Stomach (tissue), 4 donors: ENCODE results near the gene METTL25.

Experiments
- EP300 ChIP-seq: sonication (generic); formaldehyde crosslinking; IDR thresholded peaks from one replicate; pipeline ENCODE4 v1.6.1; 2017; ENCODE audit warnings: antibody characterized with exemption
- POLR2A ChIP-seq, 4 donors: fragments of 450-650 bp; IDR thresholded peaks; one replicate each; pipeline ENCODE4 v1.6.1; 2016; ENCODE audit warnings: antibody characterized with exemption in 4 of 4, control low read depth in 2 of 4, mild to moderate bottlenecking in 1 of 4, moderate library complexity in 1 of 4
- POLR2AphosphoS5 ChIP-seq, 3 donors: sonication (generic); formaldehyde crosslinking; IDR thresholded peaks; one replicate each; pipeline ENCODE4 v1.6.1; 2016; ENCODE audit warnings: antibody characterized with exemption in 3 of 3
- TF ChIP-seq, protein P1 (sequence below), 7 experiments: fragments of 450-650 bp in 4 of 7; fragments of 200-600 bp in 3 of 7; sonication (generic) in 3 of 7; IDR thresholded peaks; one replicate each; pipeline ENCODE4 v1.5.1; 2016 to 2019; ENCODE audit warnings: antibody characterized with exemption in 7 of 7, control low read depth in 2 of 7, mild to moderate bottlenecking in 1 of 7

DNA sequence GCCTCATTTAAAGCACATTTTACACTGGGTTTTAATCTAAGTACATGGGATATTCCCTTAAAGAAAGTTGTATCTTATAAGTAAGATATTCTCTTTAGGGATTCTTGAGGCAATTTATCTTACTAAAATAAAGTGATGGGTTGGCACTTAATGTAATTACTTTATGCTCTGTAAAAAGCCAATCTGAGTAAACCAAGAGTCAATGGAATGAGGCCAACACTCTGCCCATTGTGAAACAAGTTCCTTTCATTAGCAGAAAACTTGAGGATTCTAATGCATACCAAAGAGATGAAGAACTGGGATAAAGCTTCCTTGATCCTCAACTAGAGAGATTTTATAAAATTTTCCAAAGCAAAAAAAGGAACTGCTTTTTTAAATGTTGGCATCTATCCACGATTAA is 121.2 kb downstream of the METTL25 start:
- TF ChIP-seq POLR2A (IDR thresholded peaks at IDR 0.05): no peak
- TF ChIP-seq, protein P1, sequence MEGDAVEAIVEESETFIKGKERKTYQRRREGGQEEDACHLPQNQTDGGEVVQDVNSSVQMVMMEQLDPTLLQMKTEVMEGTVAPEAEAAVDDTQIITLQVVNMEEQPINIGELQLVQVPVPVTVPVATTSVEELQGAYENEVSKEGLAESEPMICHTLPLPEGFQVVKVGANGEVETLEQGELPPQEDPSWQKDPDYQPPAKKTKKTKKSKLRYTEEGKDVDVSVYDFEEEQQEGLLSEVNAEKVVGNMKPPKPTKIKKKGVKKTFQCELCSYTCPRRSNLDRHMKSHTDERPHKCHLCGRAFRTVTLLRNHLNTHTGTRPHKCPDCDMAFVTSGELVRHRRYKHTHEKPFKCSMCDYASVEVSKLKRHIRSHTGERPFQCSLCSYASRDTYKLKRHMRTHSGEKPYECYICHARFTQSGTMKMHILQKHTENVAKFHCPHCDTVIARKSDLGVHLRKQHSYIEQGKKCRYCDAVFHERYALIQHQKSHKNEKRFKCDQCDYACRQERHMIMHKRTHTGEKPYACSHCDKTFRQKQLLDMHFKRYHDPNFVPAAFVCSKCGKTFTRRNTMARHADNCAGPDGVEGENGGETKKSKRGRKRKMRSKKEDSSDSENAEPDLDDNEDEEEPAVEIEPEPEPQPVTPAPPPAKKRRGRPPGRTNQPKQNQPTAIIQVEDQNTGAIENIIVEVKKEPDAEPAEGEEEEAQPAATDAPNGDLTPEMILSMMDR (IDR thresholded peaks at IDR 0.05): no peak
- no peak for TF ChIP-seq POLR2AphosphoS5 (IDR thresholded peaks at IDR 0.05)
- TF ChIP-seq EP300: no peak
